B cell (primary cell): Measurements from ENCODE around the gene PRSS23. TPM values are rescaled to one million over a fixed set of nuclear protein-coding genes. Genes with fewer than 3 reads are reported as not detected.

Source experiments
- ATAC-seq: fragments of 200-7000 bp; cut with Tn5 transposase; one replicate; pipeline ENCODE4 v1.10.0; 2021; ENCODE audit warnings: low read depth, mild to moderate bottlenecking, moderate number of reproducible peaks, moderate library complexity
- CTCF ChIA-PET: fragments of 350-600 bp; sonication (Branson Sonifier 250); formaldehyde crosslinking; loops from one replicate; lab custom pipeline; 2021; ENCODE audit warnings: antibody characterized with exemption, inconsistent platforms; lab: Charles Lee
- POLR2A ChIA-PET: fragments of 350-600 bp; sonication (Branson Sonifier 250); formaldehyde crosslinking; loops from one replicate; lab custom pipeline; 2021; ENCODE audit warnings: antibody characterized with exemption; lab: Charles Lee
- DNase-seq: peaks from one replicate; pipeline ENCODE4 v3.0.0; 2013
- H2AFZ ChIP-seq: 2 replicates; pipeline ENCODE4 v1.6.1; 2012; ENCODE audit warnings: mild to moderate bottlenecking, low read depth, low read length; ENCODE audit not compliant: insufficient read depth, poor library complexity, severe bottlenecking
- H3K27ac ChIP-seq, 2 donors: 1 replicate in 1 of 2; 2 replicates in 1 of 2; pipeline ENCODE4 v1.5.1; 2012 to 2013; ENCODE audit warnings: low read length in 2 of 2, mild to moderate bottlenecking in 2 of 2, moderate library complexity in 1 of 2
- H3K27me3 ChIP-seq, 4 experiments: fragments of 200-600 bp in 1 of 4; sonication (generic) in 1 of 4; replicated peaks in 1 of 4; 1 replicate in 2 of 4; 2 replicates in 2 of 4; pipeline versions ENCODE4 v1.6.1 to v1.7.0; 2013 to 2016; ENCODE audit warnings: low read length in 3 of 4, mild to moderate bottlenecking in 2 of 4, mixed read lengths in 1 of 4, moderate library complexity in 1 of 4; ENCODE audit not compliant: insufficient read depth in 4 of 4, control insufficient read depth in 3 of 4; ENCODE audit errors: control extremely low read depth in 1 of 4
- H3K36me3 ChIP-seq, 2 experiments: replicated peaks in 1 of 2; 1 replicate in 1 of 2; 2 replicates in 1 of 2; pipeline versions ENCODE4 v1.6.1 to v1.7.1; 2013; ENCODE audit warnings: low read length in 1 of 2; ENCODE audit not compliant: insufficient read depth in 2 of 2, control insufficient read depth in 1 of 2; ENCODE audit errors: control extremely low read depth in 1 of 2, extremely low read depth in 1 of 2
- H3K4me1 ChIP-seq, 2 donors: fragments of 200-600 bp in 1 of 2; sonication (generic) in 1 of 2; 1 replicate in 1 of 2; 2 replicates in 1 of 2; pipeline versions ENCODE4 v1.5.1 to v1.6.1; 2013 to 2017; ENCODE audit warnings: low read length in 2 of 2; ENCODE audit not compliant: control insufficient read depth in 2 of 2, insufficient read depth in 2 of 2
- H3K4me2 ChIP-seq: replicated peaks from 2 replicates; pipeline ENCODE3; 2012; ENCODE audit warnings: mild to moderate bottlenecking, low read depth, low read length; ENCODE audit not compliant: poor library complexity, severe bottlenecking
- H3K4me3 ChIP-seq, 5 experiments: fragments of 200-600 bp in 1 of 5; sonication (generic) in 1 of 5; 1 replicate in 3 of 5; 2 replicates in 2 of 5; pipeline versions ENCODE4 v1.5.1 to v1.7.0; 2011 to 2016; ENCODE audit warnings: low read length in 4 of 5, mild to moderate bottlenecking in 4 of 5, low read depth in 2 of 5, control low read depth in 1 of 5, moderate library complexity in 1 of 5; ENCODE audit not compliant: insufficient read depth in 1 of 5; ENCODE audit errors: control extremely low read depth in 1 of 5, extremely low read depth in 1 of 5
- H3K79me2 ChIP-seq: fragments of 200-600 bp; sonication (generic); one replicate; pipeline ENCODE4 v1.6.0; 2016; ENCODE audit warnings: low read length; ENCODE audit not compliant: control insufficient read depth, insufficient read depth
- H3K9ac ChIP-seq: fragments of 200-600 bp; sonication (generic); 2 replicates; pipeline ENCODE4 v1.6.1; 2017; ENCODE audit warnings: mild to moderate bottlenecking, low read length, moderate library complexity
- H3K9me3 ChIP-seq, 3 donors: one replicate each; pipeline versions ENCODE4 v1.6.1 to v1.7.1; 2013; ENCODE audit warnings: low read length in 2 of 3; ENCODE audit not compliant: control insufficient read depth in 2 of 3, insufficient read depth in 1 of 3; ENCODE audit errors: control extremely low read depth in 1 of 3
- H4K20me1 ChIP-seq: 2 replicates; pipeline ENCODE4 v1.6.0; 2012; ENCODE audit warnings: mild to moderate bottlenecking, low read length; ENCODE audit not compliant: insufficient read depth, control insufficient read depth, poor library complexity, severe bottlenecking
- H3K27ac Mint-ChIP-seq: one replicate; pipeline ENCODE4 v1.8.0; 2021; ENCODE audit warnings: mixed read lengths
- H3K27me3 Mint-ChIP-seq: one replicate; pipeline ENCODE4 v1.8.0; 2021; ENCODE audit warnings: mixed read lengths
- H3K4me1 Mint-ChIP-seq: one replicate; pipeline ENCODE4 v1.8.0; 2021; ENCODE audit warnings: mixed read lengths
- H3K4me3 Mint-ChIP-seq: one replicate; pipeline ENCODE4 v1.8.0; 2021; ENCODE audit warnings: mixed read lengths
- H3K9me3 Mint-ChIP-seq: one replicate; pipeline ENCODE4 v1.8.0; 2022; ENCODE audit warnings: mixed read lengths; ENCODE audit not compliant: insufficient read depth
- EZH2 ChIP-seq: IDR thresholded peaks from 2 replicates; pipeline ENCODE4 v1.6.1; 2012; ENCODE audit warnings: borderline replicate concordance, low read depth, mild to moderate bottlenecking, moderate library complexity, low read length; ENCODE audit not compliant: insufficient read depth, poor library complexity, severe bottlenecking
- WGBS: methylation state at CpG from one replicate; pipeline ENCODE4 v1.1.5; 2013; ENCODE audit warnings: missing lambda C conversion rate; ENCODE audit not compliant: insufficient coverage; 5-methylcytosine and 5-hydroxymethylcytosine counted together
- intact Hi-C: fragments of 100-400 bp; cut with micrococcal nuclease; formaldehyde crosslinking; loops from one replicate; pipeline ENCODE4 v1.10.0; 2022
- polyA plus RNA-seq: library from polyadenylated mRNA; depleted of rRNA; stranded (reverse); fragments of >200 nt; gene quantifications from 2 replicates; pipeline ENCODE4 v1.2.3, GENCODE V29; 2012
- total RNA-seq, 2 donors: library from RNA; stranded (reverse); fragments of 120-200 nt in 1 of 2; gene quantifications; 1 replicate in 1 of 2; 2 replicates in 1 of 2; pipeline versions ENCODE4 v1.2.3 to v1.2.4, GENCODE V29; 2013 to 2022
- TF ChIP-seq, protein P1 (sequence below): fragments of 200-600 bp; IDR thresholded peaks from one replicate; pipeline ENCODE4 v1.8.0; 2022; ENCODE audit warnings: antibody characterized with exemption, mild to moderate bottlenecking

PRSS23 gene
- total and polyA plus RNA-seq, 2 donors (not counting 1 experiment from before 2014, with no cell fraction given), result 0.03 TPM; not detected in 1

DNA sequence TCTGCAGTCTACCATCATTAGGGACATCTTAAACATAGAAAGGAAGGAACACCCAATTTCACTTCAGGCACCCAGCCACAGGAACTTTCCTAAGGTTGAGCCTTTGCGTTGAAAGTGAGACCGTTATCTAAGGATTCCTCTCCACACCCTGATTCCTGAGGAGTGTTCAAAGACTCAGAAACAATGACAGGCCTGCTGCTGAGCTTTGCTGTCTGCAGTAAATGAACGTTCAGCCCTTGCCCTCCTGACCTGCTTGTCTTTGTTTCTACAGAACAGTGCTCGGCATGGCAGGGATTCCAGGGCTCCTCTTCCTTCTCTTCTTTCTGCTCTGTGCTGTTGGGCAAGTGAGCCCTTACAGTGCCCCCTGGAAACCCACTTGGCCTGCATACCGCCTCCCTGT is 7.0 kb downstream of the PRSS23 start:
- no peak for DNase-seq
- Histone ChIP-seq H3K9ac (no peak overlapping the region), H4K20me1 (no peaks in the 10 kb centered on the region), H2AFZ (no peak overlapping the region), H3K27ac (no peak overlapping the region), H3K4me1 (no peaks in the 10 kb centered on the region), H3K36me3 (no peaks in the 10 kb centered on the region), H3K4me3 (no peak overlapping the region), H3K27me3 (peaks cover 0 to 6% (median 3%) of the 10 kb centered on the region in 4 experiments), H3K79me2 (no peaks in the 10 kb centered on the region), H3K4me2 (no peak overlapping the region), H3K9me3 (no peaks in the 10 kb centered on the region)
- ChIA-PET POLR2A (no interaction called here), CTCF (no interaction called here)
- intact Hi-C loops, result no loop called here
- no peak overlapping the region for H3K27ac Mint-ChIP-seq
- TF ChIP-seq, protein P1, sequence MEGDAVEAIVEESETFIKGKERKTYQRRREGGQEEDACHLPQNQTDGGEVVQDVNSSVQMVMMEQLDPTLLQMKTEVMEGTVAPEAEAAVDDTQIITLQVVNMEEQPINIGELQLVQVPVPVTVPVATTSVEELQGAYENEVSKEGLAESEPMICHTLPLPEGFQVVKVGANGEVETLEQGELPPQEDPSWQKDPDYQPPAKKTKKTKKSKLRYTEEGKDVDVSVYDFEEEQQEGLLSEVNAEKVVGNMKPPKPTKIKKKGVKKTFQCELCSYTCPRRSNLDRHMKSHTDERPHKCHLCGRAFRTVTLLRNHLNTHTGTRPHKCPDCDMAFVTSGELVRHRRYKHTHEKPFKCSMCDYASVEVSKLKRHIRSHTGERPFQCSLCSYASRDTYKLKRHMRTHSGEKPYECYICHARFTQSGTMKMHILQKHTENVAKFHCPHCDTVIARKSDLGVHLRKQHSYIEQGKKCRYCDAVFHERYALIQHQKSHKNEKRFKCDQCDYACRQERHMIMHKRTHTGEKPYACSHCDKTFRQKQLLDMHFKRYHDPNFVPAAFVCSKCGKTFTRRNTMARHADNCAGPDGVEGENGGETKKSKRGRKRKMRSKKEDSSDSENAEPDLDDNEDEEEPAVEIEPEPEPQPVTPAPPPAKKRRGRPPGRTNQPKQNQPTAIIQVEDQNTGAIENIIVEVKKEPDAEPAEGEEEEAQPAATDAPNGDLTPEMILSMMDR, result no peak
- TF ChIP-seq EZH2, result no peak
- 93% methylated on average over 5 of the region's 5 CpGs for WGBS
- H3K27me3 Mint-ChIP-seq, result peaks cover 30% of the 10 kb centered on the region
- H3K4me3 Mint-ChIP-seq, result no peak overlapping the region
- H3K9me3 Mint-ChIP-seq, result no peaks in the 10 kb centered on the region
- no peaks in the 10 kb centered on the region for H3K4me1 Mint-ChIP-seq
- ATAC-seq, result no peak

DNA sequence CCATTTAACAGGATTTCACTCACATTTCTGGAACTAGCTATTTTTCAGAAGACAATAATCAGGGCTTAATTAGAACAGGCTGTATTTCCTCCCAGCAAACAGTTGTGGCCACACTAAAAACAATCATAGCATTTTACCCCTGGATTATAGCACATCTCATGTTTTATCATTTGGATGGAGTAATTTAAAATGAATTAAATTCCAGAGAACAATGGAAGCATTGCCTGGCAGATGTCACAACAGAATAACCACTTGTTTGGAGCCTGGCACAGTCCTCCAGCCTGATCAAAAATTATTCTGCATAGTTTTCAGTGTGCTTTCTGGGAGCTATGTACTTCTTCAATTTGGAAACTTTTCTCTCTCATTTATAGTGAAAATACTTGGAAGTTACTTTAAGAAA is 9.2 kb downstream of the PRSS23 start:
- Histone ChIP-seq H3K4me2 (no peak overlapping the region), H3K9ac (no peak overlapping the region), H3K9me3 (no peaks in the 10 kb centered on the region), H3K27ac (no peak overlapping the region), H3K4me1 (no peaks in the 10 kb centered on the region), H3K36me3 (no peaks in the 10 kb centered on the region), H3K4me3 (no peak overlapping the region), H2AFZ (no peak overlapping the region), H3K27me3 (peaks cover 0 to 3% (median 0%) of the 10 kb centered on the region in 4 experiments), H3K79me2 (no peaks in the 10 kb centered on the region), H4K20me1 (no peaks in the 10 kb centered on the region)
- Mint-ChIP-seq H3K27me3 (peaks cover 21% of the 10 kb centered on the region), H3K27ac (no peak overlapping the region), H3K9me3 (no peaks in the 10 kb centered on the region), H3K4me1 (no peaks in the 10 kb centered on the region), H3K4me3 (no peak overlapping the region)
- no peak for DNase-seq
- ATAC-seq, result no peak
- POLR2A ChIA-PET, result no interaction called here
- TF ChIP-seq, protein P1, result no peak
- no peak for TF ChIP-seq EZH2
- intact Hi-C loops, result no loop called here
- CTCF ChIA-PET, result interaction anchor here (0.5 to 0.7 kb wide), 2 partner anchors 12 to 192 kb away, joined by 3 read pairs; no protein-coding TSS in a partner anchor
